Duodenal mucosa (tissue), 2 donors: ENCODE measurements around the gene LY6G6D.

Experiments
- H3K27ac ChIP-seq: one replicate; pipeline ENCODE4 v1.7.0; 2013; ENCODE audit warnings: low read depth, low read length
- H3K27me3 ChIP-seq, 2 donors: one replicate each; pipeline ENCODE4 v1.7.0; 2013; ENCODE audit warnings: low read length in 2 of 2, control low read depth in 1 of 2; ENCODE audit not compliant: insufficient read depth in 2 of 2, control insufficient read depth in 1 of 2
- H3K36me3 ChIP-seq, 2 donors: one replicate each; pipeline ENCODE4 v1.7.0; 2013; ENCODE audit warnings: low read length in 2 of 2, control low read depth in 1 of 2; ENCODE audit not compliant: insufficient read depth in 2 of 2, control insufficient read depth in 1 of 2
- H3K4me1 ChIP-seq, 2 donors: one replicate each; pipeline ENCODE4 v1.7.0; 2013; ENCODE audit warnings: low read length in 2 of 2, control low read depth in 1 of 2; ENCODE audit not compliant: insufficient read depth in 2 of 2, control insufficient read depth in 1 of 2
- H3K4me3 ChIP-seq, 2 donors: one replicate each; pipeline ENCODE4 v1.7.0; 2013; ENCODE audit warnings: low read length in 2 of 2, low read depth in 1 of 2
- H3K9ac ChIP-seq, 2 donors: one replicate each; pipeline ENCODE4 v1.7.0; 2013; ENCODE audit warnings: low read length in 2 of 2, low read depth in 1 of 2
- H3K9me3 ChIP-seq, 2 donors: one replicate each; pipeline ENCODE4 v1.7.0; 2013; ENCODE audit warnings: low read length in 2 of 2, control low read depth in 1 of 2; ENCODE audit not compliant: control insufficient read depth in 1 of 2

LY6G6D gene

DNA sequence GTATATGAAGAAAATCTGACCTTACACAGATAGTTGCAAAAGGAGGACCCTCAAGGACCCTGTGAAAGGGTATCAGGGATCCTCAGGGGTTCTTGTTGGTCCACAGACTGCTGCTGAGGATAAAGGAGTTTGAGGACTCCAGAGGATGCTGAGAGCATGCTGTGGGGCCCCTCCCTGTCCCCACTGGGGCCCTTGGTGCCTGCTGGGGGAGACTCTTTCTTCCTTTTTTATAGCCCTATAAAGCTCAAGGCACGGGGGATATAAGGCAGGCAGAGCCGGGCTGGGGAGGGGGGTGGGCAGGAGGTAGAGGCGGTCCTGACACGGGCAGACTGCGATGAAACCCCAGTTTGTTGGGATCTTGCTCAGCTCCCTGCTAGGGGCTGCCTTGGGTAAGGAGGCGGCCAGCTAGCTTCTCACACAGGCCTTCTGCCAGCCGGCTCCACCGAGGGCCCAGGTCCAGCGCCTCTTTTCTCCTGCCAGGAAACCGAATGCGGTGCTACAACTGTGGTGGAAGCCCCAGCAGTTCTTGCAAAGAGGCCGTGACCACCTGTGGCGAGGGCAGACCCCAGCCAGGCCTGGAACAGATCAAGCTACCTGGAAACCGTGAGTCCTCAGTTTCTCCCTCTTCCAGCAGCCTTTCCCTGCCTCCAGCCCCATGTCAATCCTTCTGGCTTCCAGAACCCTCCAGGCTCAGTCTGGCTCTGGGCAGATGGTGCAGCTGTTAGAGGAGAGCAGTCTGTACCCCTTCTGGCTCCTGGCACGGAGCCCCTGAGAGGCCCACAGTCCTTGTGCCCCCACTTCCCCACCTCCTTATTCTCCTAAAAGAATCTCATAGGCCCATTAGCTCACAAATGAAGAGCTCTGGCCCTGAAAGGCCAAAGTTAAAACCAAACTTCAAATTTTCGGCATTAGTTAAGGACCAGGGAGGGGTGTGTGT lies at the start of gene LY6G6D:
TSS of gene LY6G6D (plus strand) at position 327 of the 937 bp plus-strand sequence. CDS start at position 335, 8 bp downstream.
- Histone ChIP-seq H3K4me3 (no peak within 1 kb of the TSS), H3K4me1 (peaks cover 27 to 51% of the 10 kb centered on the region in 2 donors), H3K27ac (no peak within 1 kb of the TSS), H3K27me3 (no peaks in the 10 kb centered on the region), H3K9me3 (no peaks in the 10 kb centered on the region), H3K9ac (no peak within 1 kb of the TSS), H3K36me3 (no peaks in the 10 kb centered on the region)

- peak within 1 kb of the TSS; percentile 92 to 94 for H3K9ac ChIP-seq
- H3K36me3 ChIP-seq: peaks cover 37 to 42% of the 10 kb centered on the region in 2 donors
- no peaks in the 10 kb centered on the region for H3K27me3 ChIP-seq
- H3K4me3 ChIP-seq: peak within 1 kb of the TSS; percentile 89 to 92
- peaks cover 39 to 54% of the 10 kb centered on the region in 2 donors for H3K4me1 ChIP-seq
- peak within 1 kb of the TSS; percentile 97 for H3K27ac ChIP-seq
- H3K9me3 ChIP-seq: no peaks in the 10 kb centered on the region
Observed at GRCh38 chr6:31665501-31666336, 49.4 kb upstream of the LY6G6D start, which contains the start of gene CSNK2B. Gene CSNK2B, plus strand, starts transcription at chr6:31666080. Its CDS starts 752 bp downstream, at chr6:31666832.

- Histone ChIP-seq H3K36me3 (peaks cover 45 to 50% of the 10 kb centered on the region in 2 donors), H3K9ac (peak overlapping the region; percentile 92 to 94), H3K27ac (peak overlapping the region; percentile 77), H3K4me3 (peak overlapping the region; percentile 89 to 91), H3K4me1 (peaks cover 34 to 48% of the 10 kb centered on the region in 2 donors), H3K27me3 (no peaks in the 10 kb centered on the region), H3K9me3 (no peaks in the 10 kb centered on the region)
Observed at GRCh38 chr6:31666337-31666965, 48.7 kb upstream of the LY6G6D start.

DNA sequence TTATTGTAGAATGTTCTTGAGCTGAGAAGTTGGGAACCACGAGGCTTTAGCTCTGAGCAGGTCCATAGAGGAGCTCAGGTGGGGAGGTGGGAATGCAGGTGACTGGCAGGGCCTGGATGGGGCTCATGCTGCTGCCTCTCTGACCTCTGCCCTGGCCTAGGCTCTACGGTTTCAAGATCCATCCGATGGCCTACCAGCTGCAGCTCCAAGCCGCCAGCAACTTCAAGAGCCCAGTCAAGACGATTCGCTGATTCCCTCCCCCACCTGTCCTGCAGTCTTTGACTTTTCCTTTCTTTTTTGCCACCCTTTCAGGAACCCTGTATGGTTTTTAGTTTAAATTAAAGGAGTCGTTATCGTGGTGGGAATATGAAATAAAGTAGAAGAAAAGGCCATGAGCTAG lies 45.5 kb upstream of the LY6G6D start, which contains the start of gene LY6G5B:
TSS of gene LY6G5B (plus strand) at position 301 of the 400 bp plus-strand sequence. CDS start 975 bp downstream, outside the sequence.
- H3K4me3 ChIP-seq: no peak within 1 kb of the TSS
- no peak within 1 kb of the TSS for H3K9ac ChIP-seq
- H3K36me3 ChIP-seq: peaks cover 52 to 62% of the 10 kb centered on the region in 2 donors
- H3K4me1 ChIP-seq: peaks cover 7 to 17% of the 10 kb centered on the region in 2 donors
- no peaks in the 10 kb centered on the region for H3K27me3 ChIP-seq
- no peak within 1 kb of the TSS for H3K27ac ChIP-seq
- no peaks in the 10 kb centered on the region for H3K9me3 ChIP-seq

DNA sequence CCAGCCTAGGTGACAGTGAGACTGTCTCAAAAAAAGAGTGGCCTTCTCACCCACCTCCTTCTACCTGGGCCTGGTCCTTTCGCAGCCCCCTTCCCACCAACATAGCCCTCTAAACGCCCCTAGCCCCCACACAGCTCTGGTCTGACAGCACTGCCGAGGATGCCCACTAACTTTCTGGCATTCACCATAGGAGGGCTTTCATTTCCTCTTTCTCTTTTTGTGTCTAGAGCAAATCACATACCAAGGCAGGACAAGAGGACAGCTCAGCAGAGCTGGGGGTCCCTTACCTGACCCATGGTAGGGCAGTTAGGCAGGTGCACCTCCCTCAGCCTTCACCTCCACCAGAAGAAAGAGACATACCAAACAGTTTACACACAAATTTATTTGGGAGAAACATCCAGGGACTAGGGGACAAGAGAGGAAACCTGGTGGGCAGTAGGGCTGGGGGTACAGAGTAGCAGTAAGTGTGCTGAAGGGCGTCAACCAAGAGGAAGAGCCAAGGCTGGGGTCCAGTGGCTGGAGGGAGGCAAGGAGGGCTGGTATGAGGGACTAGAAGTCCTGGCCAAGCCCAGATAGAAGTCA lies 38.7 kb upstream of the LY6G6D start:
- peaks cover 12 to 24% of the 10 kb centered on the region in 2 donors for H3K36me3 ChIP-seq
- H3K4me1 ChIP-seq: peaks cover 6 to 7% of the 10 kb centered on the region in 2 donors
- no peak overlapping the region for H3K9ac ChIP-seq
- no peak overlapping the region for H3K4me3 ChIP-seq
- no peaks in the 10 kb centered on the region for H3K27me3 ChIP-seq
- H3K27ac ChIP-seq: no peak overlapping the region
- H3K9me3 ChIP-seq: no peaks in the 10 kb centered on the region

GRCh38 chr6:31676904-31677303 lies 38.2 kb upstream of the LY6G6D start:
- Histone ChIP-seq H3K4me1 (peaks cover 10 to 11% of the 10 kb centered on the region in 2 donors), H3K27me3 (no peaks in the 10 kb centered on the region), H3K4me3 (no peak overlapping the region), H3K27ac (no peak overlapping the region), H3K9ac (no peak overlapping the region), H3K9me3 (no peaks in the 10 kb centered on the region), H3K36me3 (peaks cover 7 to 19% of the 10 kb centered on the region in 2 donors)

DNA sequence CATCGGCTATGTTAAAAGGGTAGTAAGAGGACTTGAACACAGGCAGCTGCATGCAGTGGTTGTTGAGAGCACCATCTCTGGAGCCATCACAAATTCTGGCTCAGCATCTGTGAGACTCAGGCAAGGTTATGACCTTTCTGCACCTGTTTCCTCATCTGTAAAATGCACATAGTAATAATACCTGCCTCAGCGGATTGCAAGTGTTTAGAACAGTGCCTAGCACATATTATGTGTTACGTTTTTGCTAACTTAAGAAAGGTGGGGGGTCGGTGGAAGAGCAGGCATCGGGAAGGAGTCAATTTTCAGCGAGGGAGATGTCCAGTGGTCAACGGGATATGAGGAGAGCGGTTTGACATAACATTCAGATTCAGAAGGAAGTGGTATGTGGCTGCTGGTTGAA lies 37.2 kb upstream of the LY6G6D start:
- Histone ChIP-seq H3K27me3 (no peaks in the 10 kb centered on the region), H3K9me3 (no peaks in the 10 kb centered on the region), H3K36me3 (peaks cover 3 to 11% of the 10 kb centered on the region in 2 donors), H3K4me1 (peaks cover 10 to 11% of the 10 kb centered on the region in 2 donors), H3K4me3 (no peak overlapping the region), H3K27ac (no peak overlapping the region), H3K9ac (no peak overlapping the region)

DNA sequence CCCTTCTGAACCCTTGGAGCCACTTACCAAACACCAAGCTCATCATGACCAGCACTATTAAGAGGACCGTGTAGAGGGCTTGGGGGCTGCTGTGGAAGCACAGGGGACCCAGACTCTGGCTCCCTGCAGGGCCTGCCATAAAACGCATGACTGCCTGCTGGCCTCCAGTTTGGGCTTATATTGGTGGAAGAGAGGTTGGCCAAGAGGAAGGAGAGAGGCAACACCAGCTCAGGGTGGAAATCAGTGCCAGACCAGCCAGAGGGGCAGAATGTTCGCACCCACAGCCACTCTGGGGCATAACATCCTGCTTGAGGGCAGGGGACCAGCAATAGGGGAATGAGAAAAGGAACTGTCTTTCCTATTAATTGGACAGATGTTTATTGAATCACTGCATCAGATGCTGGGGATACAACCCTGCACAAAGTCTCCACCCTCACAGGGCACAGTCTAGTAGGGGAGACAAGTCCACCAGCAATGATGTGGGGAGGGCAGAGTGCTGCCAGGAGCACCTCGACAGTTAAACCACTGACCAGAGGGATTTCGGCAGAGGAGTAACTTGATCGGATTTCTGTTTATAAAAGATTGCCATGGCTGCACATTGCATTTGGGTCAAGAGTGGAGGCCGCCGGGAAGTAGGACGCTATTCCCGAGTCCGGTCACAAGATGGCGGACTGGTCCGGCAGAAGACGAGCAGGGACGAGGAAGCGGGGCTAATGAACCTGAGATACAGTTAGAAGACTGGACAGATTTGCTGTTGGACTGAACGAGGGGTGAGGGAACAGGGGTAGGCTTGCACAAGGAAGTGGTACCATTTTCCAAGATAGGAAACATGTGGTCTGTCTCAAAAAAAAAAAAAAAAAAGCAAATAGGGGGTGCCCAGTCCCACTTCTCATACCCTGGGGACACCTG lies 34.7 kb upstream of the LY6G6D start, which contains the start of gene LY6G5C:
TSS of gene LY6G5C (minus strand) at position 842 of the 909 bp plus-strand sequence. CDS start at position 148, 694 bp downstream.
- Histone ChIP-seq H3K27me3 (no peaks in the 10 kb centered on the region), H3K9ac (peak within 1 kb of the TSS; percentile 62 to 89), H3K36me3 (peaks cover 3 to 6% of the 10 kb centered on the region in 2 donors), H3K4me3 (peak within 1 kb of the TSS; percentile 66 to 75), H3K9me3 (no peaks in the 10 kb centered on the region), H3K27ac (peak within 1 kb of the TSS; percentile 63), H3K4me1 (peaks cover 11 to 16% of the 10 kb centered on the region in 2 donors)
